Uterus (tissue), 4 donors: Measurements from ENCODE around the gene PRKN. TPM values are rescaled to one million over a fixed set of nuclear protein-coding genes. Genes with fewer than 3 reads are reported as not detected.

Experiments used
- DNase-seq, 2 donors: peaks; one replicate each; pipeline ENCODE4 v3.0.0-alpha.2; 2019 to 2020
- H3K27ac ChIP-seq, 2 donors: fragments of 200-600 bp; sonication (generic); 1 replicate in 1 of 2; 2 replicates in 1 of 2; pipeline ENCODE4 v1.5.1; 2016 to 2018
- H3K27me3 ChIP-seq, 2 donors: fragments of 200-600 bp; sonication (generic); one replicate each; pipeline ENCODE4 v1.5.1; 2018 to 2019; ENCODE audit warnings: control low read depth in 1 of 2
- H3K36me3 ChIP-seq, 2 donors: fragments of 200-600 bp; sonication (generic); one replicate each; pipeline ENCODE4 v1.5.1; 2019; ENCODE audit warnings: control low read depth in 1 of 2
- H3K4me1 ChIP-seq, 2 donors: fragments of 200-600 bp; sonication (generic); one replicate each; pipeline ENCODE4 v1.5.1; 2018 to 2019; ENCODE audit warnings: control low read depth in 1 of 2
- H3K4me3 ChIP-seq, 2 donors: fragments of 200-600 bp; sonication (generic); 1 replicate in 1 of 2; 2 replicates in 1 of 2; pipeline ENCODE4 v1.5.1; 2018 to 2019; ENCODE audit warnings: mild to moderate bottlenecking in 1 of 2
- H3K9me3 ChIP-seq, 2 donors: fragments of 200-600 bp; sonication (generic); one replicate each; pipeline ENCODE4 v1.5.1; 2019; ENCODE audit warnings: control low read depth in 1 of 2
- CTCF ChIP-seq, 4 experiments: fragments of 200-600 bp in 2 of 4; fragments of 450-650 bp in 2 of 4; sonication (generic) in 2 of 4; IDR thresholded peaks; one replicate each; pipeline ENCODE4 v1.5.1; 2016 to 2019; ENCODE audit warnings: antibody characterized with exemption in 4 of 4, mild to moderate bottlenecking in 2 of 4, moderate library complexity in 1 of 4
- POLR2A ChIP-seq, 2 donors: fragments of 450-650 bp; IDR thresholded peaks; one replicate each; pipeline ENCODE4 v1.6.1; 2016; ENCODE audit warnings: antibody characterized with exemption in 2 of 2, mild to moderate bottlenecking in 1 of 2, moderate library complexity in 1 of 2
- intact Hi-C: fragments of 100-400 bp; cut with DNase I; formaldehyde crosslinking; loops from one replicate; pipeline ENCODE4 v1.15.1; 2023; ENCODE audit warnings: low total_unique reads
- total RNA-seq, 4 donors: library from RNA; depleted of rRNA in 3 of 4; stranded (reverse); fragments of >200 nt in 3 of 4; gene quantifications; one replicate each; pipeline versions ENCODE4 v1.1.0 to v1.2.4, GENCODE V29; 2014 to 2023
- donor health status: DM: yes; HTN: yes; CAD: no.

Gene PRKN
- total RNA-seq, 4 donors from 2014 or later, result 10.2 to 21.3 (median 13.1) TPM

DNA sequence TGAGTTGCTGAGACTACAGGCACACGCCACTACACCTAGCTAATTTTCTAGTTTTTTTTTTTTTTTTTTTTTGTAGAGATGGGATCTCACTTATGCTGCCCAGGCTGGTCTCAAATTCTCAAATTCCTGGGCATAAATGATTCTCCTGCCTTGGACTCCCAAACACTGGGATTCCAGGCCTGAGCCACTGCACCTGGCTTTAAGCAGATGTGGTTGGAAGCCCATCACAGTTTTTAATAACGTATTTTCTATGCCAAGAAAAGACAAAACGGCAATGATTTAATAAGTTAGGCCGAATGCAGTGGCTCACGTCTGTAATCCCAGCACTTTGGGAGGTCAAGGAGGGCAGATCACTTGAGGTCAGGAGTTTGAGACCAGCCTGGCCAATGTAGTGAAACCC lies 456.6 kb downstream of the PRKN start:
- DNase-seq, result no peak
- intact Hi-C loops, result no loop called here
- Histone ChIP-seq H3K36me3 (no peaks in the 10 kb centered on the region), H3K9me3 (no peaks in the 10 kb centered on the region), H3K4me3 (no peak overlapping the region), H3K4me1 (no peaks in the 10 kb centered on the region), H3K27ac (no peak overlapping the region), H3K27me3 (no peaks in the 10 kb centered on the region)
- TF ChIP-seq POLR2A (IDR thresholded peaks at IDR 0.05), result no peak
- no peak for TF ChIP-seq CTCF (IDR thresholded peaks at IDR 0.05)

- no peak for DNase-seq
- no peaks in the 10 kb centered on the region for H3K36me3 ChIP-seq
- intact Hi-C loops, result no loop called here
- no peaks in the 10 kb centered on the region for H3K4me1 ChIP-seq
- TF ChIP-seq CTCF (IDR thresholded peaks at IDR 0.05) (no peak), POLR2A (IDR thresholded peaks at IDR 0.05) (no peak)
- no peak overlapping the region for H3K27ac ChIP-seq
- no peaks in the 10 kb centered on the region for H3K9me3 ChIP-seq
- H3K27me3 ChIP-seq, result no peaks in the 10 kb centered on the region
- no peak overlapping the region for H3K4me3 ChIP-seq
These were observed 459.9 kb downstream of the PRKN start for GRCh38 chr6:162267641-162268040.

GRCh38 chr6:162267126-162267525 lies 460.4 kb downstream of the PRKN start:
- Histone ChIP-seq H3K9me3 (no peaks in the 10 kb centered on the region), H3K36me3 (no peaks in the 10 kb centered on the region), H3K4me1 (no peaks in the 10 kb centered on the region), H3K4me3 (no peak overlapping the region), H3K27me3 (no peaks in the 10 kb centered on the region), H3K27ac (no peak overlapping the region)
- intact Hi-C loops, result no loop called here
- no peak for DNase-seq
- no peak for TF ChIP-seq CTCF (IDR thresholded peaks at IDR 0.05)
- TF ChIP-seq POLR2A (IDR thresholded peaks at IDR 0.05), result no peak

GRCh38 chr6:162264581-162264980 lies 463.0 kb downstream of the PRKN start:
- TF ChIP-seq CTCF (IDR thresholded peaks at IDR 0.05), result no peak
- TF ChIP-seq POLR2A (IDR thresholded peaks at IDR 0.05), result no peak
- no peak for DNase-seq
- Histone ChIP-seq H3K36me3 (no peaks in the 10 kb centered on the region), H3K4me1 (no peaks in the 10 kb centered on the region), H3K27ac (no peak overlapping the region), H3K27me3 (no peaks in the 10 kb centered on the region), H3K4me3 (no peak overlapping the region), H3K9me3 (no peaks in the 10 kb centered on the region)
- intact Hi-C loops, result no loop called here

DNA sequence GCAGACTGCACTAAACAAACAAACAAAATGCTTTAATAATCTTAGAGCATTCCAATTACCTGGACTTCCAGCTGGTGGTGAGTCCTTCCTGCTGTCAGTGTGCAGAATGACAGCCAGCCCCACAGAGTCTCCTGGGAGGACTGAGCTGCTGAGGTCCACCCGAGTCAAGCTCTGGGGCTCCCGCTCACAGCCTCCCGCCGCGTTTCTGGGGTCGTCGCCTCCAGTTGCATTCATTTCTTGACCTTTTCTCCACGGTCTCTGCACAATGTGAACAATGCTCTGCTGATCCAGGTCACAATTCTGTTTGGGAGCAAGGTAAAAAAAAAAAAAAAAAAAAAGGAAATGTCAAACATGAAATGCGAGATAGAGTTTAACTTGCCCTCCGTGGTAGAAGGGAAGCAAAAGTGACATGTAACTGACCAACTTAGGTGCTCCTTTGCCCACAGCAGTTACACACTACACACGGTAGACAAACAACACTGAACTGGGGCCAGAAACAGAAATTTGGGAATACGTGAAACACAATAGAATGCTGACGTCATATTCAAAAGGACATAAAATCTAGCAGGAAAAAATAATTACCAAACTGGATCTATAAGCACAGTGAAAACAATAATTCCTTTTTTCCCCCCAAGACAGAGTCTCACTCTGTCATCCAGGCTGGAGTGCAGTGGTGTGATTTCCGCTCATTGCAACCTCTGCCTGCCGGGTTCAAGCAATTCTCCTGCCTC lies 464.9 kb downstream of the PRKN start:
- intact Hi-C loops, result no loop called here
- Histone ChIP-seq H3K36me3 (no peaks in the 10 kb centered on the region), H3K4me1 (no peaks in the 10 kb centered on the region), H3K9me3 (no peaks in the 10 kb centered on the region), H3K4me3 (no peak overlapping the region), H3K27me3 (no peaks in the 10 kb centered on the region), H3K27ac (no peak overlapping the region)
- DNase-seq, result no peak
- TF ChIP-seq POLR2A (IDR thresholded peaks at IDR 0.05) (no peak), CTCF (IDR thresholded peaks at IDR 0.05) (no peak)
